Stimulated activated CD4-positive, alpha-beta T cell treated with anti-CD3 and anti-CD28 coated beads, Interleukin-12 subunit alpha, Interleukin-12 subunit beta, amount 100 ng/mL, for 24 hours (primary cell): ENCODE data around the gene EMD.

Source experiments
- DNase-seq, 2 experiments: peaks; one replicate each; pipeline ENCODE4 v3.0.0-alpha.2; 2020; ENCODE audit warnings: low read depth in 2 of 2

The EMD gene

DNA sequence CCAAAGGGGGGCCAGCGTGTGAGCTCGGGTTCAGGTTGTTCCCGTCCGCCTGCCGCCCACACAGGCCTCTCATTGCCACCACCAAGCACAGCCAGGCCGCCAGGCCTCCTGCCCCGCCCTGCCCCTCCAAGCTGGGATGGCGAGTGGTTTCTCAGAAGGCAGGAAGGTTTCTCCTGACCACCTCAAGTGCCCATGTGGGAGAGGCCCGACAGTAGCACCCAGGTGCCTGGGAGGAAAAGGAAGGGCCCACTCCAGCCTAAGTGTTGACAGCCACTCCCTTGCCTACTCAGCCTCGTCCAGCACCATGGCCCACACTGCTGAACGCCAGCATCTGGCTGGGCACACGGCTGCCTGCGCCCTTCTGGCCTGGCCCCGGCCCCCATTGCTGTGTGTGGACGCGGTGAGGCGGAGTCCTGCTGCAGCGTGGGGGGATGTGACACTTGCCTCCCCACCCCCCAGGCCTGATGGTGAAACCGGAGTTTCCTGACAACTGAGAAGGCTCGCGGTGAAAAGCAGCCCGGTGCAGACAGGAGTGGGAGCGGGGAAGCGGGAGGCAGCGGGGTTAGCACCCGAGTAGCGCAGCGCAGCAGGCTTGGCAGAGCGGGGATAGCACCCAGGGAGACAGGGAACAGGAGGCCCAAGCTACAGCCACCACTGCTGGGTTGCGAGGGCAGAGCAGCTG, 23.9 kb upstream of the EMD start:
- DNase-seq = no peak

DNA sequence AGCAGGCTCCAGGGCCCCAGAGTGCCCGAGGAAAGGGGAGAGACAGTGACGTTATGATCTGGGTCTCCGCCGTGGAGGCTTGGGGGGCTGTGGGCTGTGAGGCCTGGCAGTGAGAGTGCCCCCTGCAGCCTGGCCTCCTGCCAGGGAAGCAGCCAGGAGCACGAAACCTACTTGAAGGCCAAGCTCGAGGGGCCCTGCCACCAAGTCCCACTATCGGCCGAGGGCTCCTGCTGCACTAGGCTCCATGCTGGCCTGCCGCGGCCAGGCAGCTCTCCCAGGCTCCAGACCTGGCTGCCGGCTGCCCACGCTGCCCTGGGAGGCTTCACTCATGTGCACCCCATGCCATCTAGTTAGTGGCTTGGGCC, 23.3 kb upstream of the EMD start:
- DNase-seq = no peak

DNA sequence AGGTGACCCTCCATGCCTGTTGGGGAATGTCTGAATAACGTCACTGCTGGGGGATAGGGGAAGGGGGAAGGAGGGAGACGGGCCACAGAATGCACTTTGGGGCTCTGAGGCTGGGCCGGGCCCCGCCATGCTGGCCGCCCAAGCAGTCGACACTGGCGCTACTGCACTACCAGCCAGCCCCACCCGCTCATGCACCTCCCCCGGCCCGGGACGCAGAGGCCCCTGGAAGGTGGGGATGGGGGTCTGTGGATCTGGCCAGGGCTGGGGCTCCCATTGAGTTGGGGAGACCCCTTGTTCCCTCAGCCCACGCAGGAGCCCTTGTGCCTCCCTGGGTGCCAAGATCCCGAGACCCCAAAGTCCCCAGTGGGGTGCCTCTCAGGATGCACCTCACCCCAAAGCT, 22.5 kb upstream of the EMD start:
- no peak for DNase-seq

DNA sequence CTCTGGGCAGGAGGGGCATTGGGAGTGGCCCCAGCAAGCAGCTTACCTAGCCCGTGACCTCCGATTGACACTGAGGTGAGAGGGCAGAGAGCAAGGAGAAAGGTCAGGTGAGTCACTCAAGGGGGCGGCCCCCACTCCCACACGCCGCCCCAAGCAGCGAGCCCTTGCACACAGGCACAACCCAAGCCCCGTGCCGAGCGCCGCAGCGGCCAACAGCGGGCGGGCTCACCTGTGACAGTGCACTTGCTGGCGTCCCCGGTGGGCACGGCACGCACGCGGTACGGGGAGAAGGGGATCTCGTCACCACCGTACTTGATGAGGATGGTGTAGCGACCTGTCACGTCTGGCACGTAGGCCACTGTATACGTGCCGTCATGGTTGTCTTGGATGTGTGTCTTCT, 21.9 kb upstream of the EMD start:
- no peak for DNase-seq

DNA sequence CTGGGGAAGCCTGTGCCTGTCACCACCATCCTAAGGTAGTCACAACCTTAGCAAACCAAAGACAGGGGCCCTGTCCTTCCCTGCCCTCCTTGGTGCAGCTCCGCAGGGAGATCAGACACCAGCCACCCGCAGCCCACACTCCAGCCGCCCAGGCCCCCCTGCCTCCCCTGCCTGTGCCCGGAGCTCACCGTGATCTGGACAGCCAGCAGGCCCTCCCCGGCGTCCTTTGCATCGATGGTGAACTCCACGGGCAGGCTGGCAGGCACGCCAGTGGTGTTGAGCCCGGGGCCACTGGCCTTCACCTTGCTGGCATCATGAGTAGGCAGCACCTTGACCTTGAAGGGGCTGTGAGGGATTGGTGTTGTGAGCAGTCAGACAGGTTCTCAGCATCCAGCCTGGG, 21.1 kb upstream of the EMD start:
- no peak for DNase-seq

DNA sequence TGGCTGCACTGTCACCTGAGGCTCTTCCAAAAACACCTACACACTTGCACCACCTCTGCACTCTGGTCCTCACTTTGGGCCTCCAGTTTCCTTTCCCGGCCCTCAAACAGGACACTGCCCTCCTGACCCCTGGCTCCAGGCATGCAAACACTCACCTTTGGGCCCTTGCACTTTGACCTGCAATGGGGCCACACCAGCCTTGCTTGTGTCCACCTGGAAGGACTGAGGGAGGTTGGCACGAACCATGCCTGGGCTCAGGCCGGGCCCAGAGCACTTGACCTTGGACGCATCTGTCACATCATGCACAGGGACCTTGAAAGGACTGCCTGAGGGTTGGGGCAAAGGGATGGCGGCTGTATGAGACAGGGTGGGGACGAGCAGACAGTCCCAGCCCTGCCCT, 20.3 kb upstream of the EMD start:
- no peak for DNase-seq

DNA sequence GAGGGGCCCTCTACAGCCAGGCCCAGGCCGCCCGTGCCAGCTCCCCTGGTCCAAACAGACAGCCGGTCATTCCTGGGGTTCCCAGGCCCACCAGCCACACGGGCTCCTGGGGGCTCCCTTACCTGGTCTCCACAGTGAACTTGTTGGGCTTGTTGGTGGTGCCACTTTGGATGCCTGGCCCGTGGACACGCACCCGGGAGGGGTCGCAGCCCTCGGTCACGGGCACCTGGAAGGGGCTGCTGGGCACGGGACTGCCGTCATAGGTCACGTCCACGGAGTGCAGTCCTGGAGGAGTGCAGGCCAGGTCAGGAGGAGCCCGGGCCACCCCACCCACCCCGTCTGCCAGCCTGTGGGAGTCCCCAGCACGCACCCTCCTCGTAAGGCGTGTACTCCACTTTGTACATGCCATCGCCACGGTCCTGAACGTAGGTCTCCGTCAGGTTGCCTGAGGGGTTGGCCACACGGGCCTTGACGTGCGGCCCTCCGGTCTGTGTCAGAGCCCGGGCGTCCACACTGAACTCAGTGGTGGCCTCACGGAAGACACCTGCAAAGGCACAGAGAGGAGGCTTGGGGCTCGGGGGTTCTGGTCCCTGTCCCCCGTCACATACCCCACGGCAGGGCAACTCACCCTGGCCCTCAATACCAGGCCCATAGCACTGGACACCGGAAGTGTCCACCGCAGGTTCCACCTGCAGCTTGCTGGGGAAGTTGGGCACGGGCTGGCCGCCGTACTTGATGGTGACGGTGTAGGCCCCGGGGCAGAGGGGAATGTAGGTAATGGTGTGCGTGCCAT, 19.5 kb upstream of the EMD start:
- DNase-seq = no peak

DNA sequence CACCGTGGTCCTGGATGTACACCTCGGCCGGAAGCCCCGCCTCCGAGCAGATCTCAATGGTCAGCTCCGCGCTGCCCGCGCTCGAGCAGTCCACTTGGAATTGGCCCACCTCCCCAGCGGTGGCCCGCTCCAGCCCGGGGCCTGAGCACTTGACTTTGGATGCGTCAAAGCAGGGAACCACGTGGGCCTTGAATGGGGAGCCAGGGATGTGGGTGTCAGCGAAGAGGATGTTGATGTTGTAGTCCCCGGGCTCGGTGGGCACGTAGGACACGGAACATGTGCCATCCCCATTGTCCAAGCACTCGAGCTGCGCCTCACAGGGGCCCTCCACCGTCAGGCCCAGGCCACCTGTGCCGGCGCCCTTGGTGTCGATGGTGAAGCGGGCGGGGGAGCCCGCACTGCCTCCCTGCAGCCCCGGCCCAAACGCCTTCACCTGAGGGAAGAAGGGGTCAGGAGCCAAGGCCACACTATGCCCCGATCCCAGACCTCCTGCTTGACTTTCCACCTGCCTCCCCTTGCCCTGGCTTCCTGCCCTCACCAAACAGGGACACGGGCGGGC, 18.9 kb upstream of the EMD start:
- DNase-seq = no peak

DNA sequence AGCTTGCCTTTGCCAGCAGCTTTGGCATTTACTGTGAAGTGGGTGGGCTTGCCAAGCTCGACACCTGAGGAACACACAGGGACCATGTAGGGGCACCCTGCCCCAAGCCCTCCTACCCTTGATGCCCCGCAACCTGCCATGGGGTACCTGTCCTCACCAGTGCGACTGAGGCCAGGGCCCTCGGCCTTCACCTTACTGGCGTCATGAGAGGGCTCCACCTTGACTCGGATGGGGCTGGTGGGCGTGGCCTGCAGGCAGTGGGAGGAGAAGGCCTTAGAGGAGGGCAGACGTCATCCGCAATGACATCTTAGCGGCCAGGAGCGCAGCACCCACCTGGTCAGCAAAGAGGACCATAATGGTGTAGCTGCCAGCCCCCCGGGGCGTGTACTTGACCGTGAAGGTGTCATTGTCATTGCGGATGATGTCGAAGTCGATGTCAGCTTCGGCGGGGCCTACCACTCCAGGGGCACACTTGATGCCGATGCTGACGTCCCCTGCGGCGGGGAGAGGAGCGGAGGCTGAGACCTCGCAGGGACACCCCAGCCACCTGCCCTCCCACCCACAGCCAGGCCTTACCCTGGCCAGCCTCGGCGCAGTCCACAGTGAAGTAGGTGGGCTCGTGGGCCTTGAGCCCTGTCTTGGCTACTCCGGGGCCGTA, 16.9 kb upstream of the EMD start:
- no peak for DNase-seq

DNA sequence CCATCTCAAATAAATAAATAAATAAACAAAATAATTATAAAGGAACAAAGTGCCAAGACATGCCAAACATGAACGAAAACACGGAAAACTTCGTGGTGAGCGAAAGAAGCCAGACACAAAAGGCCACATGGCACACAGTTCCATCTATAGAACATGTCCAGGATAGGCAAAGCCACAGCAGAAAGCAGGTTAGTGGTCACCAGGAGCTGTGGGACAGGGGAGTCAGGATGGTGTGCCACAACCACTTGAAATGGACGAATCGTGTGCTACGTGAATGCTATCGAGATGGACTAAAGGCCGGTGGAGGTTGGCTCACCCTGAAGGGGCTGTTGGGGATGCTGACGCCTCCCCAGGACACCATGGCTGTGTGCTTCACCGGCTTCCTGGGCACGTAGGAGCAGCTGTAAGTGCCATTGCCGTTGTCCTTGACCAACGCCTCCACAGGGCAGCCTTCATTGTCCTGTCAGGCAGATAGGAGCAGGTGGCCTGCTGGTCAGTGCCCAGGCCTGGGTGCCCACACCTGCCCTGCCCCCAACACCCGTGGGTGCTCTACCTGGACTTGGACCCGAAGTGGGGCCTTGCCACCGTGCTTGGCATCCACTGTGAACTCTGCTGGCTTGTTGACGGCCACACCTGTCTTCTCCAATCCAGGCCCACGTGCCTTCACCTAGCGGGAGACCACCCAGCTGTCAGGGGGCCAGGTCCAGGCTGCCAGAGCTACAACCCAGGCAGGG, 15.2 kb upstream of the EMD start:
- no peak for DNase-seq

DNA sequence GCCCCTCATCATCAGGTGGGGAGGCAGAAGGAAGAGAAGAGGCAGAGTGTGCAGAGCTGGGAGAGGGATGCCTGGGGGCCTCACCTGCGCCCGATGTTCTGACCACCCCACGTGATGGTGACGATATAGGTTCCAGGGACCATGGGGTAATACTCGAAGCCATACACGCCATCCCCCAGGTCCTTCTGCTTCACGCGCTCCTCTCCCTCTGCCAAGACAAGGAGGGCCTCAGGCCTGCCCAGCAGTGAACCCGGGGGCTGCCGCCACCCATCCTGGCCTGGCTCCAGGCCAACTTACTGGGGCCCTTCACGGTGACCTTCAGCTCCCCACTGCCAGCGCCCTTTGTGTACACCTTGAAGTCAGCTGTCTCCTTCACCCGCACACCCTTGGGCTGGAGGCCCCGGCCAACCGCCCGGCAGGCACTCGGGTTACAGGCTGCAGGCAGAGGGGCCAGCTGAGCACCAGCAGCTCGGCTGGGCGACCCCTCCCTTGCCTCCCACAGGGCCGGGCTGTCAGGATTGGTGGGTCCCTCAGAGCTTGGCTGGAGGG, 14.0 kb upstream of the EMD start:
- DNase-seq = no peak

DNA sequence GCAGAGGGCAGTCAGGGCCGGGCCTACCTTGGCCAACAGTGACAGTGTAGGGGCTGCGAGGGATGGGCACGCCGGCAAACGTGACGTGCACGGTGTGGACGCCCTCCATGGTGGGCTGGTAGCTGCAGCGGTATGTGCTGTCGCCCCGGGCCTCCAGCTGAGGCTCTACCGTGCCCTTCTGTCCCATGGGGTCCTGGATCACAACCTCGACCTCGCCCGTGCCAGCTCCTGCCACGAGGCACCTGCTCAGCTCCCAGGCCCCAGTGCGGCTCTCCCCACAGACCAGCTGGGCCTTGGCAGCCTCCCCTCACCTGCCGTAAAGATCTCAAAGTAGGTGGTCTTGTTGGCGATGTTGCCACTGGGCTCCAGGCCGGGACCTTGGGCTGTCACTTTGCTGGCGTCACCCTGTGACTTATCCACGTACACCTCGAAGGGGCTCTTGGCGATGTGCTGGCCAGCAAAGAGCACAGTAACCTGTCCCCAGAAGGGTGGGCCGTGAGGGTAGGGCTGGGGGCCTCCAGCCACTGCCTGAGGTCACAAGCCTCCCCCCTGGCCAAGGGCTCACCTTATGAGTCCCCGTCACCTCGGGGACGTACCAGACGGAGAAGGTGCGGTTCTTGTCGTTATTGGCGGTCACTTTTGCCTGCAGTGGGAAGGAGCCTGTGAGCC, 13.0 kb upstream of the EMD start:
- DNase-seq = no peak

DNA sequence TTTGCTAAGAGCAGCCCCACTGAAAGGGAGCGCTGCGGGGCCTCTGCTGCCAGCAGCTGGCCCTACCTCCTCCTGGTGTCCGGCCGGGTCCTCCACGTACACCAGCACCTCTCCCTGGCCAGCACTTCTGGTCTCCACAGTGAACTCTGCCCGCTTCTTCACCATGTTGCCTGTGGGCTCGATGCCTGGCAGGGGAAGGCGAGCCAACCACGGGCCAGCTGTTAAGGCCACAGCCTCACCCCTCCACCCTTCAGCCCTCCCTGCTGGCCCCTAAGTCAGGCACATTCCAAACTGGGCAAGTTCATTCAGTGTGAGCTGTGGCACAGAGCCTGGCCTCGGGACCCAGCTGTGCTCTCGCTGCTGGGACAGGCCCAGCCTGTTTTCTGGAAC, 12.4 kb upstream of the EMD start:
- DNase-seq = no peak

DNA sequence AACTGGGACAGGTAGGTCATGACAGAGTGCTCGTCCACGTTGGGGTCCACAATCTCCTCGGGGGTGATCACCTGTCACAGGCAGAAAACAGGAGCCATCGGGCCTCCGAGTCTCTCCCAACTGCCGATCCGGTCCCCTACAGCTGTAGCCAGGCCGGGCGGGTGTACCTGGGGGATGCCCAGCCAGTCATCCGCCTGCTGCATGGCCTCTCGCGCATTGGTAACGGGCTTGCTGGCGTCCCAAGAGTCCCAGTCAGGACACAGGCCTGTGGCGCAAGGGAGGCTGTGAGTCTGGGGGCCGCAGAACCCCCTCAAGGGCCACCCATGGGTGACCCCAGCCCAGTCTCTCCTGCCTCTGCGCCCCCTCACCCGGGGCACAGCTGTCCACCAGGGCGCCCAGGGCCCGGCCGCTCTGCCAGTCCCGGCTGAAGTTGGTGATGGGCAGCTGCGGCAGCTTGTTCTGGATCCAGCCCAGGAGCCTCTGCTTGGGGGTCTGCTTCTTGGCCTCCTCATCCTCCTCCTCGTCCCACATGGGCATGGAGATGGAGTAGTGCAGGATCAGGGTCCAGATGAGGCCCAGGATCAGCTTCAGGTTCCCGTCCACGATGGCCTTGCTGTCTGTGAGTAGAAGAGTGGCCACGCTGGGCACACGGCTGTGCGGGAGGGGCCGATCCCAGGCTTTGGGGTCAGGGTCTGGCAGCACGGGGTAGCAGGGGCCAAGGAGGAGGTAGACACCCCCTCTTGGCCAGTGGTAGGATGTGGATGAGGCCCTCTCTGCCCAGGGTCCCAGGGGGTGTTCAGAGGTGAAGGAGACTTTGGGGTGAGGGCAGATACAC, 11.4 kb upstream of the EMD start:
- no peak for DNase-seq

DNA sequence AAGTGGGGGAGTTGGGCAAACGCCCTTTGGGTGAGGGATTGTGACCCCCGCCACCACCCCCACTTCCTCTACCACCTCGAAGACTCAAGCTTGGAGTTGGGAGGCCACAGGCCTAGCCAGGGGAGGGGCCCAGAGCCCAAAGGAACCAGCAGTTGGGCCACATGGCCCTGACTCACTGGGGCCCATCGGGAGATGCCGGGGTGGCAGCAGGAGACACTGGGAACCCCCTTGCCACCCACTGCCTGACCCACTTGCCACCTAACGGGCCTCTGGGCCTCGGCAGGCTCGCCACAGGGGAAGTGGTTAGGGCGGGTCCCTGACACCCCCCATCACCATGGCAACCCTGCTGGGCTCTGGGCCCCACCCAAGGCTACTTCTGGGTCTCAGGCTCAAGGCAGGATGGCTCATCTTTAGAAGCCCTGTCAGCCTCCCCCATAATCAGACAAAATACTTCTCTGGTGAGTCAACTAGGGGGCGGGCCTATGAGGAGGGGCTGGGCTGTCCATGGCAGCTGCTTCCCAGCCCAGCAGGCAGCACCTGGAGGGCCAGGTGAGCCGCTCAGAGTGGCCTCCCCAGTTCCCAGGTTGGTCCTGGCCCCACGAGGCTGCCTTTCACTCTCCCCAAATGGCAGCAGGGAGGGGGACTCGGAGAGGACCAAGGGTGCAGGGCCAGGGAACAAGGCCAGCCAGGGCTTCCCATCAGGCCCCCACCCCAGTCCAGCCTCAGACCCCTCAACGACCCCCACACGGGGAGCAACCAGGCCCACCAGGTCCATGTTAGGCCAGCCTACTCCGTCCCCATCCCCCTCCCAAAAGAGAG, 10.3 kb upstream of the EMD start:
- peak; percentile 77 to 83 for DNase-seq

DNA sequence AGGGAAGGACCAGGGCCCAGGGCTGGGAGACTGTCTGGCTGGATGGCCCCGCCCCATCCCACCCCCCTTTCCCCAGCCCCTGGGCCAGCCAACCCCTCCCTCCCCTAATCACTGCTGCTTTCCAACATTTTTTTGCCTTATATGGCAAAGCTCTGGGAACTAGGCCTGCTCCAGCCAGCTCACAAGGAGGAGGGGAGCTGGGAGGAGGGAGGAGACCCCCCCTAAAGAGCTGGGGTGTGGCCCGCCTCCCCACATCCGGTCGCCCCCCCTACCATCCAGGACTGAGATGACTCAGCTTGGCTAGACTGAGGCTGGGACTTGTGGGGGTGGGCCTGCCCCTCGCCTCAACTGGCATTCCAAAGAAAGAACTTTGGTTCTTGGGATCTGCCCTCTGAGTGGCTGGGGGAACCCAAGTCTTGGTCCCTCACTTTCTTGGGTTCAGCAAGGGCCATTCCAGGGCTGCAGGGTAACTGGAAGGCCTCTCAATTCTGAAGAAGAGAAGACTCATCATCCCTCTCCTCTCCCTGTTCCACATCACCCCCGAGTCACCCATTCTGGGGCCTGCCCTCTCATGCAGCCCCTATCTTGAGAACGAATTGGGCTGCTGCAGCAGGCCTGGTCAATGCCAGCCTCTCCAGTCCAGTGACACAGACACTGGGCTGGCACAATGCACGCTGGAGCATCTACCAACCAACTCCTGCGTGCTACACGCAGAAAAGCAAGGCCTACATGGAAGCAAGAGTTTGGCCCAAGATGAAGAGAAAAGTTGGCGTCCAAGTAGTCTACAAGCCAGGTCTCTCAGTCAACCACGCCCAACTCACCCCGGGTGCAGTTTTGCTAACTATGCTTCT, 9.4 kb upstream of the EMD start:
- peak in 1 of 2 experiments; percentile 55 for DNase-seq

DNA sequence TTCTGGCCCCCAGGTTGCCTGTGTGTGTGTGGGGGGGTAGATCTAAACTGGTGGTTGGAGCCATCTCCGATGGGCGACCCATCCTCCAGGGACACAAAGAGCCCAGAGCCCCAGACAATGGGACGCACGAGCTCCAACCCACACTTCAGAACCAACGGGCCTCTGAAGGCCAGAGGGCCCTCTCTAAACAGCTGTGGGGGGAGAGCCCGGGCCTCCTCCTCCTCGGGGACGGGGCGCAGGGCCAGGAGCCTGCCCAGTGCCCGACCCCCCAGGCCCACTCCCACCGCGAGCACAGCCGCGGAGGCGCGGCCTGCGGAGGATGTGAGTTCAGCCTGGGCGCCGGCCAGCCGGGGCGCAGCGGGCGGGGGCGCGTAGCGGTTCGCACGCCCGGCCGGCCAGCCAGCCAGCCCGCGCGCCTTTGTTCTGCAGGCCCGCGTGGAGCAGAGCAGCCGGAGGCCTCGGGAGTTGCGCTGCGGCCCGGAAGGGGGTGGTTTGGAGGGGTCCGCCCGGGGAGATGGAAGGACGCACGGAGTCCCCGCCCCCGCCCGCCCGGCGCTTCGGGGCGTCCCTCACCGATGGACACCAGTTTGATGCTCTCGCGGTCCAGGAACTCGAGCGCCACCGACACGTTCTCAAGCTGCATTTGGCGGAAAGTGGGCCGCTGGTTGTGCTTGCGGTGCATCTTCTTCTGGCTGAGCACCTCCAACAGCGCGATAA, 8.6 kb upstream of the EMD start:
- no peak for DNase-seq
